ENCODE data around the gene TSSK2. TPM values are rescaled to one million over a fixed set of nuclear protein-coding genes. Genes with fewer than 3 reads are reported as not detected.

TSSK2 gene
- total and polyA plus RNA-seq, 8 donors, result 0.67 TPM; not detected in 7

DNA sequence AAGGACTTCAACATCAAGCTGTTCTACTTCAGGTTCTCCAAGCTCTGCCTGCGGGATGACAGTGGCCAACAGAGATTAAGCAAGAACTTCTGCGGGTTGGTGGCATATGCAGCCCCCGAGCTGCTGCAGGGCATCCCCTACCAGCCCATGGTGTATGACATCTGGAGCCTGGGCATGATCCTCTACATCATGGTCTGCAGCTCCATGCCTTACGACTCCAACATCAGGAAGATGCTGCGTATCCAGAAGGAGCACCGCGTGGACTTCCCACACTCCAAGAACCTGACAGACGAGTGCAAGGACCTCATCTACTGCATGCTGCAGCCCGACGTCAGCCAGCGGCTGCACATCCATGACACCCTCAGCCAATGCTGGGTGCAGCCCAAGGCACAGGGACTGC lies 6.1 kb upstream of the TSSK2 start:
- H3K4me1 ChIP-seq, result peaks cover 11 to 23% of the 10 kb centered on the region in 2 donors
- DNase-seq, result no peak
- ATAC-seq, result no peak
- no peaks in the 10 kb centered on the region for H3K9me3 ChIP-seq
- no peak overlapping the region for H3K27ac ChIP-seq
- no peaks in the 10 kb centered on the region for H3K27me3 ChIP-seq
- intact Hi-C loops (cut with DNase I), result no loop called here
- no peaks in the 10 kb centered on the region for H3K36me3 ChIP-seq
- TF ChIP-seq, protein P1, sequence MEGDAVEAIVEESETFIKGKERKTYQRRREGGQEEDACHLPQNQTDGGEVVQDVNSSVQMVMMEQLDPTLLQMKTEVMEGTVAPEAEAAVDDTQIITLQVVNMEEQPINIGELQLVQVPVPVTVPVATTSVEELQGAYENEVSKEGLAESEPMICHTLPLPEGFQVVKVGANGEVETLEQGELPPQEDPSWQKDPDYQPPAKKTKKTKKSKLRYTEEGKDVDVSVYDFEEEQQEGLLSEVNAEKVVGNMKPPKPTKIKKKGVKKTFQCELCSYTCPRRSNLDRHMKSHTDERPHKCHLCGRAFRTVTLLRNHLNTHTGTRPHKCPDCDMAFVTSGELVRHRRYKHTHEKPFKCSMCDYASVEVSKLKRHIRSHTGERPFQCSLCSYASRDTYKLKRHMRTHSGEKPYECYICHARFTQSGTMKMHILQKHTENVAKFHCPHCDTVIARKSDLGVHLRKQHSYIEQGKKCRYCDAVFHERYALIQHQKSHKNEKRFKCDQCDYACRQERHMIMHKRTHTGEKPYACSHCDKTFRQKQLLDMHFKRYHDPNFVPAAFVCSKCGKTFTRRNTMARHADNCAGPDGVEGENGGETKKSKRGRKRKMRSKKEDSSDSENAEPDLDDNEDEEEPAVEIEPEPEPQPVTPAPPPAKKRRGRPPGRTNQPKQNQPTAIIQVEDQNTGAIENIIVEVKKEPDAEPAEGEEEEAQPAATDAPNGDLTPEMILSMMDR (IDR thresholded peaks at IDR 0.05), result no peak
- no peak overlapping the region for H3K4me3 ChIP-seq

DNA sequence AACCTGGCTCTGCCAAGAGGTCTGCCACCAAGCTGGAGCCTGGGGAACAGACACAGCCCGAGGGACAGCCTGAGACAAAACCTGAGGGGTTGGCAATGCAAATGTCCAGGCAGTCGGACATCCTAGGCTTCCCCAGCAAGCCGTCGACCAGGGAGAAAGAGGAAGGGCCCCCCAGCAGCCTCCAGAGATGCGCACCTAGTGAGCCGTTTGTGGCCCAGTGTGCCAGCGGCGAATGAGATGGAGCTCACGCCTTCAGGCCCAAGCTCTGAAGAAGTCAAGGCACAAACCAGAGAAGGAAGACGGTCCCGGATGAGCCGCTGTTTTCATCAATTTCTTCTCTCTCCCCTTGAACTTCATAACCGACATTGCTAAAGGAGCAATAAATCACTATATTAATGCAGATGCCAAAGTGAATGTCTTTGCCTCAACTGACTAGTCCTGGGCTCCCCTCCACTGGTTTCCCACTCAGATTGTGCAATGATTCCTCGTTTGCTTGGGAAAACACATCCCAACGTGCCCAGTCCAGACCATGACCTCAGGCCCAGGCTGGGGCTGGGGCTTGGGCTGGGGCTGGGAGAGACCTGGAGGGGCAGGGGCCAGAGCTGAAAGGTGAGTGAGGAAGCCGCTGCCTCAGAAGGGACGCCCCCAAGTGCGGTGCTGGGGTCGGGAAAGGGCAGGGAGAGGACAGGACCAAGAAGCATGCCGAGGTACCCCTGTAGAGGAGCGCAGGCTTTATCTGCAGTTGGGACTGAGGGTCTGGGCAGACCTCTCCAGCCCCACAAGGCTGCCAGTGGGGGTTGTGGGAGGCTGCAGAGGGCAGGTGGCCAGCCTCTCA lies 5.4 kb upstream of the TSSK2 start:
- H3K27me3 ChIP-seq, result no peaks in the 10 kb centered on the region
- H3K27ac ChIP-seq, result no peak overlapping the region
- H3K4me3 ChIP-seq, result no peak overlapping the region
- no peaks in the 10 kb centered on the region for H3K36me3 ChIP-seq
- intact Hi-C loops (cut with DNase I), result no loop called here
- no peaks in the 10 kb centered on the region for H3K9me3 ChIP-seq
- no peak for ATAC-seq
- no peak for DNase-seq
- TF ChIP-seq, protein P1 (IDR thresholded peaks at IDR 0.05), result no peak
- H3K4me1 ChIP-seq, result peaks cover 4 to 16% of the 10 kb centered on the region in 2 donors

DNA sequence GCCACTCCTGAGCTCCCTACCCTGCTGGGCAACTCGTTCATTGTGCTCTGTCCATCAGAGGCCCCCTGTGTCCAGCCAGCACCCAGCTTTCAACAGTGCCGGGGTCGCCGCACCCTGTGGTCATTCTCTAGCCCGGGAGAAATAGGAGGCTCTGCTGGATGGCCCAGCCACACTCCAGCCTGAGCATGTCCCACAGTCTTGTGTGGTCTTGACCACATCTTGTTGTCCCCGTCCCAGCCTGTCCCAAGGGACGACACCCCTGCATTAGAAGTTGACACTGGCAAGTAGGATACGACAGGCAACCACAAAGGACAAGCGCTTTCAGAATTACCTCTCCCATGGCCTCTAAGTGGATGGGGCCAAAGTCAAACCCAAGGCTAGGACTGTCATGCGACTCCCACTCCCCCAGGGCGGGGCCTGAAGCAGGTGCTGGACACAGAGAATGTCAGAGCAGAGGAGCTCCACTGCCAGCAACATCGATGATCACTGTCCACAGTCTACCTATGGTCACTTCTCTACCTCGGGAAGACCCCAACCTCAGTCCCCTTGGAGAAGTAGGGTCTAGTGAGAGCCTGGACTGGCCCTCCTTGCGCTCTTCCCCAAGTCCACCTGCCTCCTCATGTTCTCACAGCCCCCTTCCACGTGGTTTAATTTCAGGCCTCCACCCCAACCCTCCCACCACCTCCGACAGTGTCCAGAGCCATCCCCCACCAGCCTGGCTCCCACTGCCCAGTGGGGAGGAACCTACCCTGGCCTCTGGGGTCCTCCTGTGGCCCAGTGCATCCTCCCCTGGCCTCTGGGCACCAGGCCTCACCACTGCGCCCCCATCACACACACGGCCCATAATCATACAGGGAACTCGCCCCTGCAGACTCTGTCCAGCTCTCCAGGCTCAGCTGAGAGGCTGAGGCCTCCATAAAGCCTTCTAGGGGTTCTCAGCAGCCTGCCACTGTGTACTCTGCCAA lies 4.5 kb upstream of the TSSK2 start:
- H3K27ac ChIP-seq, result no peak overlapping the region
- H3K9me3 ChIP-seq, result no peaks in the 10 kb centered on the region
- no peak overlapping the region for H3K4me3 ChIP-seq
- intact Hi-C loops (cut with DNase I), result no loop called here
- H3K27me3 ChIP-seq, result no peaks in the 10 kb centered on the region
- no peak for ATAC-seq
- H3K36me3 ChIP-seq, result peaks cover 0 to 8% of the 10 kb centered on the region in 2 donors
- no peak for DNase-seq
- TF ChIP-seq, protein P1 (IDR thresholded peaks at IDR 0.05), result no peak
- H3K4me1 ChIP-seq, result peaks cover 0 to 8% of the 10 kb centered on the region in 2 donors

DNA sequence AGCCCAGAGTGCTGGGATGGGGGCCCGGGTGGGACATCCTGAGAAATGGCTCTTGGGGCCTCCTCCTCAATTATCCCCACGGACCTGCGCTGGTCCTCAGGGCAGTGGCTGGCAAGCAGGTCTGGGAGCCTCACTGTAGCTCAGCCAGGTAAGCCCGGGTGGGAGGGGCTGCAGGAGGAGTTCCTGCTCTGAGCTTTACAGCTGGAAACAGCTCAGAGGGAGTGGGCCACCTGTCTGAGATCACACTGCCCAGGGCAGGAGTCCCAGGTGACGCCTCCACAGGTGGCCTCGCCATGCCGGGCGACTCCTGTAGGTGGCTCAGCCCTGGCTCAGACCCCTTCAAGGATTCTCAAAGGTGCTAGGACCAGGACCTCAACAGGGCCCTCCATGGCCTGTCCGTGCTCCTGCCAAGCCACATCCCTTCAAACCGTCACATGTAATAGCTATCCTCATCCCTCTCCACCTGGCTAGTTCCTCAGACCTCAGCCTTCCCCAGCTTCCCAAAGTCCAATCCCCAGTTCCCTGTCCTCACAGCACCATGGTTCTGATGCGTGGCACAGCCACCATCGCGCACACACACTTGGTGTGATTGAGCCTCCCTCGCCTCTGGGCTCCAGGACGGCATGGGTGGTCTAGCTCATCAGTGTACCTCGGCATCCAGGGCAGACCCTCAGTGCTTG lies 3.6 kb upstream of the TSSK2 start:
- Histone ChIP-seq H3K36me3 (peaks cover 0 to 16% of the 10 kb centered on the region in 2 donors), H3K4me1 (peaks cover 0 to 8% of the 10 kb centered on the region in 2 donors), H3K27ac (no peak overlapping the region), H3K4me3 (no peak overlapping the region), H3K9me3 (no peaks in the 10 kb centered on the region), H3K27me3 (no peaks in the 10 kb centered on the region)
- TF ChIP-seq, protein P1 (IDR thresholded peaks at IDR 0.05), result no peak
- ATAC-seq, result no peak
- no peak for DNase-seq
- intact Hi-C loops (cut with DNase I), result no loop called here

Data from left lung (tissue), 10 donors.